NCI-H526 (cell line): ENCODE results near the gene LRRC3B.

Experiments
- DNase-seq, 2 experiments: peaks; one replicate each; lab custom pipeline; 2025; lab: John Stamatoyannopoulos, UW

Gene LRRC3B

GRCh38 chr3:26630669-26631389 lies 8.3 kb downstream of the LRRC3B start:
- no peak for DNase-seq

GRCh38 chr3:26631390-26631738 lies 8.8 kb downstream of the LRRC3B start:
- DNase-seq = no peak

- no peak for DNase-seq
Observed at GRCh38 chr3:26634601-26635000, 12.0 kb downstream of the LRRC3B start.

DNA sequence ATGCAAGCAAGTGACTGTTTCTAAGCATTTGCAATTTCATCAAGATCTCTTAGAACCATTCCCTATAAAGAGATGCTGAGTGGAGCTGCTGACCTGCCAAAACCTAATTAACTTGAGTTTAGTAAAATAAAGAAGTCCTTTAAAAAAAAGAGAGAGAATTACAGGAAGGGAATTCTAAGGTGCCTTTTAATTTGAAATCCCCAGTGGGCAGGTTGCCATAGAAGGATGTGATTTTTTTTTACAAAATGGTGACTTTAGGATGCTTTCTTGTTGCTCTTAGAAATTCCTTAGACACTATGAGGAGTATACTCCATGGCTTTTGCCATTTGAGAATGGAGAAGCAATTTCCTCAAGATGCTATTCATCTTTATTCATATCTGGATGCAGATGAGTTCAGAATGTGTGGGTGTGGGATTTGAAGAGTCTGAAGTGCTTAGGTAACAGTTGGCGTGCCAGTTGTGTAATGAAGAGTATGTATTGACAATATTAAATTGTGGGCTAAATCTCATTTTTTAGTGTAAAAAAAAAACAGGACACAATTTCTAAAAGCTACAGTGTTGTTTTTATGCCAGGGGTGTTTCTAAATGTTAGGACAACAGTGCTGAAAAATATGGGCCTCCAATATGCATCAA lies 13.6 kb downstream of the LRRC3B start:
- no peak for DNase-seq

DNA sequence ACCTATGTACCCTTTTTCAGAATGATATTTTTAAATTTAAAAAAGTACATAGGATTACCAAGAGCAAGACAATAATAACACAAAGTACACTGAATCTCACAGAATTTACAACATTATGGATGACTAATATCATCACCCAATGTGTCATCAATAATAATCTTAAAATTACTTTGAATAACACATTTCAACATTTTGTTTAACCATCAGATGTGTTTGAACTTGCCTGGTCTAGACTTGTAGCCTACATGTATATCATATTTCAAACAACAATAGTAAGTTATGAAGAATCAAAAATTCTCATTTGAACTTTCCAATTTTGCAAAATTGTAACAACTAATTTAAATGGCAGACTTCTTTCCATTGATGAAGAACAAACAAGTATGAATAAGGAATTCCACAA lies 15.1 kb downstream of the LRRC3B start:
- DNase-seq = no peak

GRCh38 chr3:26638113-26638512 lies 15.5 kb downstream of the LRRC3B start:
- no peak for DNase-seq

DNA sequence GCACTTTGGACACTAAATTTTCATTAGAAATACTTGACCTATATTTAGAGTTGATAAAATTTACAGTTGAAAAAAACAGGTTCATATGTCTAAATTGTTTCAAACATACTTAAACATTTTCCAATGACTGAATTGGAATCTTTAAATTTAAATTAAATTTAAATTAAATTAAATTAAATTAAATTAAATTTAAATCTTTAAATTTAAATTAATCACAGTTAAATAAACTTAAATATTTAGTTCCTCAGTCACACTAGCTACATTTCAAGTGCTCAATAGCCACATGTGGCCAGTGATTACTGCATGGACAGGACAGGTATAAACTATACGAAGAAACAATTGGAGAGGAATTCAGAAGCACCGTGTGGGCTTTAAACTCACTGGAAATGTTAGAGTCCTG lies 16.8 kb downstream of the LRRC3B start:
- DNase-seq = no peak

DNA sequence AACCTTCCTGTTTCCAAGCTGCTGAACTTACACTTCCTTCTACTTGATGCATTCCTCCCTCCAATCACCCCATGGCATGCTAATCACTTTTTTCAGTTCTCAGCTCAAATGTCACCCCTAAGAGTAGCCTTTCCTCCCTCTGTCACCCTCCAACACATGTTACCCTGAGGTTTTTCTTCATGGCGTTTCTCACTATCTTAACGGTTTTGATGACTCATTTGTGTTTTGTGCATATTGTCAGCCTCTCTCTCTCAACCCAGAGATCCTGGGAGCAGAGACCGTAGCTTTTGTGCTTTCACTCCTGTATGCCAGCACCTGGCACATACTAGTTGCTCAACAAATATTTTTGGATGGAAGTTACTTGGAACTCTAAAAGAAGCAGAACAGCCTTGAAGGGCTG lies 24.5 kb downstream of the LRRC3B start:
- DNase-seq = no peak

GRCh38 chr3:26648461-26648860 lies 25.9 kb downstream of the LRRC3B start:
- no peak for DNase-seq

GRCh38 chr3:26652164-26652563 lies 29.6 kb downstream of the LRRC3B start:
- DNase-seq = no peak

DNA sequence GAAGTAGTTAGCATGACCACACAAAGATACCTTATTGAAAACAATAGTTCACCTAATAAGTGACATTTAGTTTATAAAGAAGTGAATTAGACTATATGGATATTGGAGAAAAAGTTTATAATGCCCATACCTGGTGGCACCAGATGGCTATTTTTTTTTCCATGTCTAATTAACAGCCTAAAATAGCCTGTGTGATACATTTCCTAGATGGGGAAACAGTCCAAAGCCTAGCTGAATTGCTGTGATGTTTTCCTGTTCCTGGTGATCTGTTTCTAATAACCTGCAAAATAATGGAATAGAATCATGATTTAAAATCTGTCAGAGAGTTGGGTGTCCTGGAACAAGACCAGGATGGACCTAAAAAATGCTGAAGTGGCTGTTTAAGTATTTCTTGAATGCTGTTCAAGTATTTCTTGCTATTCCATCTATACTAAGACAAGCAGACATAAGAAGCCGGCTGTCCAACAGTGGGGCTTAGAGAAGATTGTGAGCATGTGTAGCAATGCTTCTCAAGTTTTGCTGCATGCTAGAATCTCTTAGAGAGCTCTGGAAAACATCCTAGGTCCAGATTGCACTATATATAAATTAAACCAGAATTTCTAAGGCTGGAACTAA lies 31.3 kb downstream of the LRRC3B start:
- no peak for DNase-seq

DNA sequence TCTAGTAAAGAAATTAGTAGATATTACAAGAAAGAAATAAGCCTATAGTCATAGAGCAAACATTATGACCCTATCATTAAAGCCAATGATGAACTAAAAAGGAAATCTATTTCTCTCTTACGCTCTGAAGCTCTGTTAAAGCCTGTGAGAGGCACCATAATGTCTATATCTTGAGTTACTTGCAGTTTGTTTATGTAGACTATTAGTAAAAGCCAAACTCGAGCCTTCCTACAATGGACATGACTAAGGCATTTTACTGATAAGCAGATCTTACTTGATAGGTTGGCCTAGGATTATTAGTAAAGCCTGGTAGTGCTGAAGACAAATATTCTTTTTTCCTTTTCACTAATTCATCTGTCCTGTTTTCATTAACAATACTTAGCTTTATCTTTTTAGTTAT lies 32.7 kb downstream of the LRRC3B start:
- DNase-seq = no peak

- no peak for DNase-seq
Observed at GRCh38 chr3:26657348-26657976, 34.9 kb downstream of the LRRC3B start.

GRCh38 chr3:26668171-26668570 lies 45.6 kb downstream of the LRRC3B start:
- DNase-seq = no peak

- no peak for DNase-seq
Observed at GRCh38 chr3:26668696-26669095, 46.1 kb downstream of the LRRC3B start.

GRCh38 chr3:26675336-26675735 lies 52.8 kb downstream of the LRRC3B start:
- DNase-seq = no peak

DNA sequence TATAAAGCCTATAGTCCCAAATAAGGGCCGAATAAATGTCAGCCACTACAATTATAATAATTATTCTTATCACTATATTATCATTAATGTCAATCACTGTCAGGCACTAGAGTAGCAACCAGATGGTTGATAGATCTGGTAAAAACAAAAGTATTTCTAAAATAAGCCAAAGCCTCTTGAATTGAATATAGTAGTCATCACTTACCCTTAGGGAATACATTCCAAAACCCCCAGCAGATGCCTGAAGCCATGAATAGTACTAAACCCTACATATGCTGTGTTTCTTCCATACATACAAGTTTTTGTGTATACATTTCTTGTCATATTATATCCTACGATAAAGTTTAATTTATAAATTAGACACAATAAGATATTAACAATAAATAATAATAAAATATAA lies 59.1 kb downstream of the LRRC3B start:
- no peak for DNase-seq

DNA sequence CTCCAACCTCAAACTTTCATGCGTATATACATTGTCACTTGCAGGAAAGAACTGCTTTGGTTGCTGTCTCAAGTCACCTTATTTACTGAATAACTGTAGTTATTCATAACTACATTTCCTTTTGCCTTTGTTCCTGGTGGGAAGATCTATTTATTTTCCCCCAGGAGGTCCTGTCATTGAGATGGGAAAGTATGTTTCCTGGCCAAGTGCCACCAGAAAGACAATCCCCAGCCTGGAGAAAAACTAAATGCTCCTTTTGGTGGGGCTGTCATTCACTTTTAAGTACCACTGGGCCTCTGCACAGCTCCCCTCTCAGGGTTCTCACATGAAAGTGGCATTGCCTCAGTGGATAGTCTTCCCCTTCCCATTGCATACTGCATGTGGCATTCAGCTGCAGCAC lies 59.8 kb downstream of the LRRC3B start:
- no peak for DNase-seq

GRCh38 chr3:26683902-26684301 lies 61.3 kb downstream of the LRRC3B start:
- DNase-seq = no peak

- DNase-seq = no peak
Observed at GRCh38 chr3:26687466-26687865, 64.9 kb downstream of the LRRC3B start.

DNA sequence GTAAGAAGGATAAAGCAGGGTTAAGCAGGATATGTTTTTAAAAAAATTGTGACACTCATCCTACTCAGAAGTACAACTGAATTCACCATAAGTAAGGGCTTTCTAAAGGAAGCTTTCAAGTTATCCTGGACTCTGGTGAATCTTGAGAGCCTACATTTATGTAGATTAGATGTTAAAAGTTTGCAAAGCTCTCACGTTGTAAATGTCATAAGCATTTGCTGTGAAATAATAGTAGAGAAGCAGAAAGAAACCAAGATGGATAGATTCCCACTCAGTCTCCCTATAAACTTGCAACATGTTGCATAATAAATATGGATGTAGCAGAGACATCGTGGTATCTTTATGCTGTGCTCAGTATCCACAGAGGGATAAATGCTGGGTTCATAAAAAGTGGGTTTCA lies 77.0 kb downstream of the LRRC3B start:
- DNase-seq = no peak

DNA sequence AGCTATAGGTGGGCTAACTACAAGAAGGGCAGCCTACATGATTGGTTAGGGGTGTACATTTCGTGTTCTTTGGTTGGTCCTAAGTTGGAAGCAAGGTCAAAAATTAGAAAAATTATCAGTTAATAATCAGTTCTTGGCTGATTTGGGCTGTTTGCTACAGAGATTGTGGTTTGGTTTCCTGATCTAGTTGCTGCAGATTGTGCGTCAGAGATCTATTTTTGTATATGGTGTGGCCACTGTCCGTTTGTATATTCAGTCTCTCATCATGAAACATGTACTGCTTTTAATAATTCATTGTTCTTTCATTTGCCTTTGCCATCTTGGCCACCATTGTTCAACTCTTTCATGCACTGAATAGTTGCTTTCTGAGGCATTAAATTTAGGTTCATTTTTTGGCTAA lies 80.9 kb downstream of the LRRC3B start:
- DNase-seq = no peak

GRCh38 chr3:26704736-26705135 lies 82.2 kb downstream of the LRRC3B start:
- no peak for DNase-seq
